ENCODE results near the gene DENND4A. TPM values are rescaled to one million over a fixed set of nuclear protein-coding genes. Genes with fewer than 3 reads are reported as not detected.
"Not testable (repeated sequence)": the region's sequence is repeated elsewhere in the genome, so short reads cannot be mapped to it uniquely, and the experiment has no call there.

Gene DENND4A
- polyA plus RNA-seq, 1 experiment = 19.1 TPM

DNA sequence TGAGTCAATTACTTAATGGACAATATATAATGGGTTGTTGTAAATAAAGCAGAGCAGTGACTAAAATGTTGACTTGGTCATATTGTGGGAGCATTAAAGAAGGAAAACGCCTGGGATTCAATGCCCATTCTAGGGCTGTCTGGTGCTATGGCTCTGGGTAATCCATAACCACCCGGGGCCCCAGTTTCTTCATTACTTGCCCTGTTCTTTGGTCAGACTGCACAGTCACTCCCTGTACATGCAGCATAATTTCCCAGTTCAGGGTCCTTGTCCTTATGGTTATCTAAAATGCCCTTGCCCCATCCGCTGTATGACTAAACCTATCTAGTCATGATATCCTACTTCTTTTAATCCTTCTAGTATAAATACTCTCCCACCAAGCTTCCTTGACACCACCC, 27.5 kb upstream of the DENND4A start:
- no peak for DNase-seq (ENCODE audit: low read depth, low spot score)
- no peak overlapping the region for H3K27ac ChIP-seq (ENCODE audit: low read depth, low read length)
- TF ChIP-seq, protein P1, sequence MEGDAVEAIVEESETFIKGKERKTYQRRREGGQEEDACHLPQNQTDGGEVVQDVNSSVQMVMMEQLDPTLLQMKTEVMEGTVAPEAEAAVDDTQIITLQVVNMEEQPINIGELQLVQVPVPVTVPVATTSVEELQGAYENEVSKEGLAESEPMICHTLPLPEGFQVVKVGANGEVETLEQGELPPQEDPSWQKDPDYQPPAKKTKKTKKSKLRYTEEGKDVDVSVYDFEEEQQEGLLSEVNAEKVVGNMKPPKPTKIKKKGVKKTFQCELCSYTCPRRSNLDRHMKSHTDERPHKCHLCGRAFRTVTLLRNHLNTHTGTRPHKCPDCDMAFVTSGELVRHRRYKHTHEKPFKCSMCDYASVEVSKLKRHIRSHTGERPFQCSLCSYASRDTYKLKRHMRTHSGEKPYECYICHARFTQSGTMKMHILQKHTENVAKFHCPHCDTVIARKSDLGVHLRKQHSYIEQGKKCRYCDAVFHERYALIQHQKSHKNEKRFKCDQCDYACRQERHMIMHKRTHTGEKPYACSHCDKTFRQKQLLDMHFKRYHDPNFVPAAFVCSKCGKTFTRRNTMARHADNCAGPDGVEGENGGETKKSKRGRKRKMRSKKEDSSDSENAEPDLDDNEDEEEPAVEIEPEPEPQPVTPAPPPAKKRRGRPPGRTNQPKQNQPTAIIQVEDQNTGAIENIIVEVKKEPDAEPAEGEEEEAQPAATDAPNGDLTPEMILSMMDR (IDR thresholded peaks at IDR 0.05; ENCODE audit: low read depth, low read length) = no peak
- ChIA-PET CTCF (interaction anchor here (1.2 to 1.4 kb wide), 2 partner anchors 10 to 43 kb away, joined by 3 to 4 read pairs; no protein-coding TSS in a partner anchor), POLR2A (no interaction called here)
- H3K4me3 ChIP-seq (ENCODE audit: low read depth, low read length) = no peak overlapping the region
- H3K9me3 ChIP-seq (ENCODE audit: control insufficient read depth, insufficient read depth, low read length) = no peaks in the 10 kb centered on the region
- no peaks in the 10 kb centered on the region for H3K27me3 ChIP-seq (ENCODE audit: control insufficient read depth, insufficient read depth, low read length)

DNA sequence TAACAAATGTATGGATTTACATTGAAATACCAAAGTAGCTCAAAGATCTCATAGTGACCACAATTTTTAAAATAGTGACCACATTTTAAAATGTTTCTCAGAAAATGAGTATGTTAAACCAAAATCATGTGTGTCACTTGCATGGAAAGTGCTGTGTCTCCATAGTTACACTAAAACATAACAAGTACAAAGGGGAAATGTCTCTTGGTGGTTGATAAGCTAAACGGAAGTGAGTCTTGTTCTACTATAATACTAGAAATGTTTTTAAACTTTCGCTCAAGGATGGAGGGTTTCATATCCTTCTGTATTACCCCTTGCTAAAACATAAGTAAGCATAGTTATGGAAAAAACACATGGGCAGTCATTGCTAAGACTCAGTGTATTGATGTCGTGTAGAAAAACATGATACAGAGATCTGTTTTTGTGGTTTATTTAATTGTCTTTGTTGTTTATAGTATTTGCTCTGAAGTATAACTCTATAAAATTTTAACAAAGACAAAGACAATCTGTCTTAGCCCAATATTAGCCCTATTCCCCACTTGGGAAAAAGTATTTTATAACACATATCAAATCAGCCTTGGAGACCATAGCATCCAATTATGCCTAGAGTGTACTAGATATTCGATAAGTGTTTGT, 27.0 kb upstream of the DENND4A start:
- TF ChIP-seq, protein P1 (IDR thresholded peaks at IDR 0.05; ENCODE audit: low read depth, low read length) = no peak
- ChIA-PET CTCF (interaction anchor here (1.2 to 1.4 kb wide), 2 partner anchors 10 to 44 kb away, joined by 3 to 4 read pairs; no protein-coding TSS in a partner anchor), POLR2A (no interaction called here)
- DNase-seq (ENCODE audit: low read depth, low spot score) = no peak
- no peak overlapping the region for H3K27ac ChIP-seq (ENCODE audit: low read depth, low read length)
- H3K9me3 ChIP-seq (ENCODE audit: control insufficient read depth, insufficient read depth, low read length) = no peaks in the 10 kb centered on the region
- no peaks in the 10 kb centered on the region for H3K27me3 ChIP-seq (ENCODE audit: control insufficient read depth, insufficient read depth, low read length)
- H3K4me3 ChIP-seq (ENCODE audit: low read depth, low read length) = no peak overlapping the region

DNA sequence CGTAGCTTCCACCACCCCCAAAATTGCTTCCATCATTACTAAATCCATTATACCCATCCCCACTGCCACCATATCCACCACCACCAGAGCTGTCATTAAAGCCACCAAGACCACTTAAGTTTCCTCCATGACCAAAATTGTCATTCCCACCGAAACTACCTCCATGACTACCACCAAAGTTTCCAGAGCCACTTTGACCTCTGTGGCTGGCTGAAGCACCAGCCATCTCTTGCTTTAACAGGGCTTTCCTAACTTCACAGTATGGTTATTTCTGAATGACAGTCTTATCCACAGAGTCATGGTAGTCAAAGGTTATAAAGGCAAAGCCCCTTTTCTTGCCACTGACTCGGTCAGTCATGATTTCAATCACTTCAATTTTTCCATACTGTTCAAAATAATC, 24.3 kb upstream of the DENND4A start:
- Histone ChIP-seq H3K27me3 (ENCODE audit: control insufficient read depth, insufficient read depth, low read length) (no peaks in the 10 kb centered on the region), H3K27ac (ENCODE audit: low read depth, low read length) (no peak overlapping the region), H3K4me3 (ENCODE audit: low read depth, low read length) (no peak overlapping the region), H3K9me3 (ENCODE audit: control insufficient read depth, insufficient read depth, low read length) (peaks cover 8% of the 10 kb centered on the region)
- CTCF ChIA-PET = no interaction called here
- TF ChIP-seq, protein P1 (IDR thresholded peaks at IDR 0.05; ENCODE audit: low read depth, low read length) = no peak
- no peak for DNase-seq (ENCODE audit: low read depth, low spot score)
- POLR2A ChIA-PET = no interaction called here

DNA sequence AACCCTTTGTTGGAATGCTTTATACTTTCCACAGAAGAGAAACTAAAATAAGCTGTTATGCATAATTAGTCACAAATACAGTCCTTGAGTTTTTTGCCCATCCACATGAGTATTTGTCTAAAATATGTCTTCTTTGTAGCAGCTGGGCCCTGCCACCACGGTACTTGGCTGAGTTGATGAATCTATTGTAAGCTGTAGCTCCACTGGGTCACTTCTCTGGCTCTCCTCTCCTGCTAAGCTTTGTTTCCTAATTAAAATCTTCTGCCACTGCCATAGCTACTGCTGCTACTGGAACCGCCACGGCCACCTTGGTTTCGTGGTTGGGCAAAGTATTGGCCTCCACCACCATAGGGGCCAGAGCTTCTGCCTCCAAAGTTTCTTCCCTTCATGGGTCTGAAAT, 23.9 kb upstream of the DENND4A start:
- H3K27me3 ChIP-seq (ENCODE audit: control insufficient read depth, insufficient read depth, low read length); POLR2A ChIA-PET; DNase-seq (ENCODE audit: low read depth, low spot score); H3K9me3 ChIP-seq (ENCODE audit: control insufficient read depth, insufficient read depth, low read length); CTCF ChIA-PET; H3K4me3 ChIP-seq (ENCODE audit: low read depth, low read length); H3K27ac ChIP-seq (ENCODE audit: low read depth, low read length): not testable (repeated sequence)

DNA sequence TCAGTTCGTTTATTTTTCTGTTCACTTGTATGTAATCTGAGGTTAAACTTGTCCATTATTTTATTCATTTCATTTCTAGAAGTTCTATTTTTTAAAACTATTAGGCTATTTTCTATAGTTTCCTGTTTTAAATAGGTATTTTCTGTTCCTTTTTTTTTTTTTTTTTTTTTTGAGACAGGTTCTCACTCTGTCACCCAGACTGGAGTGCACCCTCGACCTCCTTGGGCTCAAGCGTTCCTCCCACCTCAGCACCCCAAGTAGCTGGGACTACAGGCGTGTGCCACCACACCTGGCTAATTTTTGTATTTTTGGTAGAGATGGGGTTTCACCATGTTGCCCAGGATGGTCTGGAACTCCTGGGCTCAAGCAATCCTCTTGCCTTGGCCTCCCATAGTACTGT, 22.2 kb upstream of the DENND4A start:
- DNase-seq (ENCODE audit: low read depth, low spot score); H3K4me3 ChIP-seq (ENCODE audit: low read depth, low read length); H3K27ac ChIP-seq (ENCODE audit: low read depth, low read length); H3K27me3 ChIP-seq (ENCODE audit: control insufficient read depth, insufficient read depth, low read length); H3K9me3 ChIP-seq (ENCODE audit: control insufficient read depth, insufficient read depth, low read length); POLR2A ChIA-PET: not testable (repeated sequence)
- CTCF ChIA-PET = interaction anchor here (0.6 to 2.0 kb wide), 3 partner anchors 10 to 574 kb away, joined by 3 to 10 read pairs (median 4); no protein-coding TSS in a partner anchor

DNA sequence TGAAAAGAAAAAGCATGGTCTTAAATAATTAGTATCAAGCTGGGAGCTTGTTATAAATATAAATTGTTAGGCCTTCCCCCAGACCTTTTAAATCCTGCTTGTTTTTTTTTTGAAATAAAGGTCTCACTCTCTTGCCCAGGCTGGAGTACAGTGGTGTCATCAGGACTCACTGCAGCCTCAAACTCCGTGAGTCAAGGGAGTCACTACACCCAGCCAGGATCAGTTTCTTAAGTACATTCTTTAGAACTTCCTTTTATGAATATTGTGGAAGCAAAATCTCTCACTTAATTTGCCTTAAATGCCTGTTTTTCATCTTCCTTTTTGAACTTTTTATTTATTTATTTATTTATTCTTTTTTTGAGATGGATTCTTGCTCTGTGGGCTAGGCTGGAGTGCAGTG, 20.8 kb upstream of the DENND4A start:
- no peak overlapping the region for H3K4me3 ChIP-seq (ENCODE audit: low read depth, low read length)
- POLR2A ChIA-PET = interaction anchor here (0.6 kb wide), 1 partner anchor 50 kb away, joined by 3 read pairs; no protein-coding TSS in a partner anchor
- CTCF ChIA-PET = interaction anchor here (0.6 to 2.0 kb wide), 3 partner anchors 11 to 754 kb away, joined by 4 to 10 read pairs (median 8); no protein-coding TSS in a partner anchor
- TF ChIP-seq, protein P1 (IDR thresholded peaks at IDR 0.05; ENCODE audit: low read depth, low read length) = no peak
- no peak for DNase-seq (ENCODE audit: low read depth, low spot score)
- no peaks in the 10 kb centered on the region for H3K27me3 ChIP-seq (ENCODE audit: control insufficient read depth, insufficient read depth, low read length)
- H3K27ac ChIP-seq (ENCODE audit: low read depth, low read length) = no peak overlapping the region
- peaks cover 8% of the 10 kb centered on the region for H3K9me3 ChIP-seq (ENCODE audit: control insufficient read depth, insufficient read depth, low read length)

Measured in AG04450 (cell line).